DND-41 (cell line): ENCODE measurements around the gene CDH2.

Source experiments
- CTCF ChIP-seq: IDR thresholded peaks from 2 replicates; pipeline ENCODE4 v1.5.1; 2012; ENCODE audit warnings: borderline replicate concordance, low read length, moderate library complexity, mild to moderate bottlenecking; ENCODE audit not compliant: poor library complexity, severe bottlenecking; ENCODE audit errors: extremely low read depth
- EZH2 ChIP-seq: IDR thresholded peaks from 3 replicates; pipeline ENCODE4 v1.6.1; 2012; ENCODE audit warnings: borderline replicate concordance, low read depth, mild to moderate bottlenecking, moderate library complexity, low read length, inconsistent platforms; ENCODE audit not compliant: severe bottlenecking

GRCh38 chr18:28086670-28087552 lies 90.0 kb downstream of the CDH2 start:
- TF ChIP-seq CTCF: no peak
- TF ChIP-seq EZH2: no peak
